ENCODE data around the gene DDX28. TPM values are rescaled to one million over a fixed set of nuclear protein-coding genes. Genes with fewer than 3 reads are reported as not detected.

DDX28 gene
- total and polyA plus RNA-seq, 2 of the 4 experiments (the other 2 are of a cell fraction): 9.2 to 10.0 TPM

DNA sequence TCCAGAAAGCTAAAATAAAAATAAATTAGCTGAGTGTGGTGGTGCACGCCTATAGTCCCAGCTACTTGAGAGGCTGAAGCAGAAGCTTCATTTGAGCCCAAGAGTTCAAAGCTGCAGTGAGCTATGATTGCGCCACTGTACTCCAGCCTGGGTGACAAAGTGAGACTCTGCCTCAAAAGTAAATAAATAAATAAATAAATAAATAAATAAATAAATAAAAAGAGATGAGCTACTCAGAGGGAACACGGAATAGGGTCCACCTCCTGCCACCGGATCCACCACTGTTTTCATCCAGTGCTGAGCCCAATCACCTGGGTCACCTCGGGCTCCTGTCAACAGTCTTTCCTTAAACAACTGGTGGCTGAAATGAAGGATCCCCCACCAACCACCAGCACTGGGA is 36.1 kb downstream of the DDX28 start:
- Histone ChIP-seq H2BK5ac (ENCODE audit: low read depth, low read length, poor library complexity, severe bottlenecking) (no peak overlapping the region), H3K4me3 (ENCODE audit: insufficient read depth, low read depth, low read length) (no peak overlapping the region), H3K4ac (ENCODE audit: low read depth, low read length) (no peak overlapping the region), H2BK20ac (ENCODE audit: low read depth, low read length) (no peak overlapping the region), H3K27me3 (ENCODE audit: control insufficient read depth, insufficient read depth, low read length) (peaks cover 5% of the 10 kb centered on the region; the same call in 1 of the 2 replicates), H3K4me2 (ENCODE audit: low read depth, low read length) (no peak overlapping the region), H2AK9ac (replicated peaks; ENCODE audit: low read depth, low read length, poor library complexity) (no peak overlapping the region), H2AFZ (replicated peaks; ENCODE audit: low read length, poor library complexity) (no peak overlapping the region), H3K14ac (replicated peaks; ENCODE audit: low read depth, low read length) (no peak overlapping the region), H2BK15ac (ENCODE audit: low read depth, low read length) (no peak overlapping the region), H4K5ac (ENCODE audit: low read depth, low read length) (no peak overlapping the region), H3K9ac (ENCODE audit: low read depth, low read length) (no peak overlapping the region), H4K20me1 (ENCODE audit: insufficient read depth, low read length) (no peaks in the 10 kb centered on the region), H3K9me3 (ENCODE audit: control insufficient read depth, insufficient read depth, low read length) (no peaks in the 10 kb centered on the region), H3K56ac (ENCODE audit: extremely low read depth, insufficient read depth, low read length) (no peak overlapping the region), H4K8ac (ENCODE audit: low read depth in 2 of 2, low read length in 2 of 2) (no peak overlapping the region), H2AK5ac (ENCODE audit: low read depth, low read length) (no peak overlapping the region), H3K4me1 (ENCODE audit: control insufficient read depth, insufficient read depth, low read length) (peaks cover 1% of the 10 kb centered on the region; the same call in 1 of the 2 replicates), H3K79me1 (ENCODE audit: low read depth in 1 of 2, low read length in 2 of 2) (no peaks in the 10 kb centered on the region), H3K23ac (ENCODE audit: low read depth, low read length) (no peak overlapping the region), H3K9me1 (ENCODE audit: insufficient read depth, low read length) (no peaks in the 10 kb centered on the region), H3K18ac (ENCODE audit: low read depth, low read length) (no peak overlapping the region), H4K91ac (ENCODE audit: insufficient read depth, low read depth, low read length) (no peak overlapping the region), H2BK120ac (ENCODE audit: low read depth, low read length) (no peak overlapping the region), H3K36me3 (ENCODE audit: control insufficient read depth, insufficient read depth, low read length) (no peaks in the 10 kb centered on the region), H3K27ac (ENCODE audit: insufficient read depth, low read length) (no peak overlapping the region)
- POLR2A ChIA-PET (ENCODE audit: unreplicated experiment): interaction anchor here (0.6 kb wide), 1 partner anchor 105 kb away, joined by 3 read pairs; no protein-coding TSS in a partner anchor
- no peak for DNase-seq
- in situ Hi-C loops (cut with MboI; ENCODE audit: low sequenced_read_pairs) (loop anchor here (10.0 kb wide), 1 partner anchor 238 kb away; no protein-coding TSS in a partner anchor), dilution Hi-C loops (cut with HindIII; ENCODE audit: low sequenced_read_pairs, unreplicated experiment) (no loop called here), intact Hi-C loops (cut with micrococcal nuclease) (no loop called here)
- TF ChIP-seq MXI1 (IDR thresholded peaks at IDR 0.05; ENCODE audit: borderline replicate concordance, low read depth, low read length): no peak
- no peak for TF ChIP-seq CEBPB (IDR thresholded peaks at IDR 0.05; ENCODE audit: low read depth, low read length)
- no peak for TF ChIP-seq CHD1 (IDR thresholded peaks at IDR 0.05; ENCODE audit: low read depth, low read length)
- TF ChIP-seq, protein P1, sequence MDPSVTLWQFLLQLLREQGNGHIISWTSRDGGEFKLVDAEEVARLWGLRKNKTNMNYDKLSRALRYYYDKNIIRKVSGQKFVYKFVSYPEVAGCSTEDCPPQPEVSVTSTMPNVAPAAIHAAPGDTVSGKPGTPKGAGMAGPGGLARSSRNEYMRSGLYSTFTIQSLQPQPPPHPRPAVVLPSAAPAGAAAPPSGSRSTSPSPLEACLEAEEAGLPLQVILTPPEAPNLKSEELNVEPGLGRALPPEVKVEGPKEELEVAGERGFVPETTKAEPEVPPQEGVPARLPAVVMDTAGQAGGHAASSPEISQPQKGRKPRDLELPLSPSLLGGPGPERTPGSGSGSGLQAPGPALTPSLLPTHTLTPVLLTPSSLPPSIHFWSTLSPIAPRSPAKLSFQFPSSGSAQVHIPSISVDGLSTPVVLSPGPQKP (IDR thresholded peaks at IDR 0.05; ENCODE audit: borderline replicate concordance, low read depth, low read length): no peak
- TF ChIP-seq NFE2L2 (IDR thresholded peaks at IDR 0.05; ENCODE audit: low read depth, low read length): no peak
- no peak for TF ChIP-seq SMC3 (IDR thresholded peaks at IDR 0.05; ENCODE audit: low read depth, low read length)
- TF ChIP-seq, protein P2, sequence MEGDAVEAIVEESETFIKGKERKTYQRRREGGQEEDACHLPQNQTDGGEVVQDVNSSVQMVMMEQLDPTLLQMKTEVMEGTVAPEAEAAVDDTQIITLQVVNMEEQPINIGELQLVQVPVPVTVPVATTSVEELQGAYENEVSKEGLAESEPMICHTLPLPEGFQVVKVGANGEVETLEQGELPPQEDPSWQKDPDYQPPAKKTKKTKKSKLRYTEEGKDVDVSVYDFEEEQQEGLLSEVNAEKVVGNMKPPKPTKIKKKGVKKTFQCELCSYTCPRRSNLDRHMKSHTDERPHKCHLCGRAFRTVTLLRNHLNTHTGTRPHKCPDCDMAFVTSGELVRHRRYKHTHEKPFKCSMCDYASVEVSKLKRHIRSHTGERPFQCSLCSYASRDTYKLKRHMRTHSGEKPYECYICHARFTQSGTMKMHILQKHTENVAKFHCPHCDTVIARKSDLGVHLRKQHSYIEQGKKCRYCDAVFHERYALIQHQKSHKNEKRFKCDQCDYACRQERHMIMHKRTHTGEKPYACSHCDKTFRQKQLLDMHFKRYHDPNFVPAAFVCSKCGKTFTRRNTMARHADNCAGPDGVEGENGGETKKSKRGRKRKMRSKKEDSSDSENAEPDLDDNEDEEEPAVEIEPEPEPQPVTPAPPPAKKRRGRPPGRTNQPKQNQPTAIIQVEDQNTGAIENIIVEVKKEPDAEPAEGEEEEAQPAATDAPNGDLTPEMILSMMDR (conservative IDR thresholded peaks at IDR 0.05; ENCODE audit: low read depth, low read length): no peak
- TF ChIP-seq BHLHE40 (IDR thresholded peaks at IDR 0.05; ENCODE audit: low read depth, low read length): no peak
- no peak for TF ChIP-seq FOS (IDR thresholded peaks at IDR 0.05; ENCODE audit: low read depth, low read length)
- TF ChIP-seq POLR2A (IDR thresholded peaks at IDR 0.05; ENCODE audit: low read depth, low read length): no peak
- no peak for TF ChIP-seq RCOR1 (IDR thresholded peaks at IDR 0.05; ENCODE audit: insufficient replicate concordance, low read length)
- TF ChIP-seq MAZ (IDR thresholded peaks at IDR 0.05; ENCODE audit: borderline replicate concordance, low read depth, low read length): no peak
- no peak for TF ChIP-seq MAFK (IDR thresholded peaks at IDR 0.05; ENCODE audit: low read depth, low read length)
- TF ChIP-seq, protein P3, sequence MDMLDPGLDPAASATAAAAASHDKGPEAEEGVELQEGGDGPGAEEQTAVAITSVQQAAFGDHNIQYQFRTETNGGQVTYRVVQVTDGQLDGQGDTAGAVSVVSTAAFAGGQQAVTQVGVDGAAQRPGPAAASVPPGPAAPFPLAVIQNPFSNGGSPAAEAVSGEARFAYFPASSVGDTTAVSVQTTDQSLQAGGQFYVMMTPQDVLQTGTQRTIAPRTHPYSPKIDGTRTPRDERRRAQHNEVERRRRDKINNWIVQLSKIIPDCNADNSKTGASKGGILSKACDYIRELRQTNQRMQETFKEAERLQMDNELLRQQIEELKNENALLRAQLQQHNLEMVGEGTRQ (IDR thresholded peaks at IDR 0.05; ENCODE audit: low read depth, low read length): no peak
- no peak for TF ChIP-seq RFX5 (IDR thresholded peaks at IDR 0.05; ENCODE audit: low read depth, low read length)
- TF ChIP-seq RAD21 (IDR thresholded peaks at IDR 0.05; ENCODE audit: low read length): no peak
- WGBS, 2 experiments (ENCODE audit: extremely low coverage in 2 of 2, insufficient read length in 1 of 2): no CpG with 5 or more reads among the region's 5 CpGs
- ATAC-seq (ENCODE audit: low read depth): no peak
- no TSS peak for BruUV-seq (replicated peaks)
- CTCF ChIA-PET: interaction anchor here (0.6 kb wide), 1 partner anchor 258 kb away, joined by 4 read pairs; the partner anchor contains the start of gene PLA2G15
